GM12878 (cell line): ENCODE results near the gene CRNKL1. TPM values are rescaled to one million over a fixed set of nuclear protein-coding genes. Genes with fewer than 3 reads are reported as not detected.

Experiments
- ATAC-seq: fragments of 200-7000 bp; cut with Tn5 transposase; 3 replicates; pipeline ENCODE4 v1.9.1; 2020; ENCODE audit warnings: mild to moderate bottlenecking, moderate library complexity
- BruUV-seq: library from RNA; stranded (reverse); fragments of 400-500 nt; replicated peaks from 2 replicates; lab custom pipeline; 2021; lab: Mats Ljungman, UMichigan
- CTCF ChIA-PET: fragments of 300-600 bp; sonication (Branson Sonifier 250); formaldehyde crosslinking; extraction: SDS; loops from one replicate; lab custom pipeline; 2021; ENCODE audit warnings: inconsistent platforms; lab: Yijun Ruan, JAX
- POLR2A ChIA-PET: fragments of 350-600 bp; formaldehyde crosslinking; extraction: SDS; loops from one replicate; lab custom pipeline; 2021; ENCODE audit warnings: inconsistent platforms; lab: Charles Lee
- RAD21 ChIA-PET: fragments of 300-600 bp; sonication (Branson Sonifier 250); formaldehyde crosslinking; loops from one replicate; lab custom pipeline; 2023; ENCODE audit warnings: antibody characterized with exemption; ENCODE audit not compliant: unreplicated experiment; lab: Charles Lee
- SMC1A ChIA-PET: fragments of 300-600 bp; sonication (Branson Sonifier 250); formaldehyde crosslinking; loops from one replicate; lab custom pipeline; 2023; ENCODE audit not compliant: unreplicated experiment, uncharacterized antibody; lab: Charles Lee
- DNase-seq: peaks from one replicate; pipeline ENCODE4 v3.0.0-alpha.2; 2011; ENCODE audit warnings: low read depth, low spot score
- FAIRE-seq: peaks from 3 replicates; lab custom pipeline; 2011; peaks lifted over from hg19 to GRCh38; lab: Jason Lieb, UNC
- H2AFZ ChIP-seq: 2 replicates; pipeline ENCODE4 v1.6.0; 2011; ENCODE audit warnings: low read depth, low read length, control low read depth; ENCODE audit not compliant: control insufficient read depth
- H3K27ac ChIP-seq: 2 replicates; pipeline ENCODE4 v1.5.1; 2011; ENCODE audit warnings: control low read depth; ENCODE audit not compliant: control insufficient read depth, insufficient read depth
- H3K27me3 ChIP-seq, 2 experiments: replicated peaks in 1 of 2; 2 replicates each; pipeline versions ENCODE4 v1.6.0 to v1.6.1; 2011; ENCODE audit warnings: low read length in 1 of 2; ENCODE audit not compliant: control insufficient read depth in 2 of 2, insufficient read depth in 2 of 2
- H3K36me3 ChIP-seq, 2 experiments: 2 replicates each; pipeline ENCODE4 v1.5.1; 2011; ENCODE audit warnings: low read length in 1 of 2; ENCODE audit not compliant: control insufficient read depth in 2 of 2, insufficient read depth in 2 of 2
- H3K4me1 ChIP-seq: 2 replicates; pipeline ENCODE4 v1.6.1; 2011; ENCODE audit warnings: mild to moderate bottlenecking, low read length, moderate library complexity, mixed read lengths; ENCODE audit not compliant: control insufficient read depth, insufficient read depth
- H3K4me2 ChIP-seq: 2 replicates; pipeline ENCODE4 v1.6.0; 2011; ENCODE audit warnings: control low read depth; ENCODE audit not compliant: control insufficient read depth, insufficient read depth
- H3K4me3 ChIP-seq: fragments of 200-600 bp; sonication (generic); 2 replicates; pipeline ENCODE4 v1.5.1; 2016
- H3K79me2 ChIP-seq: 2 replicates; pipeline ENCODE4 v1.6.0; 2011; ENCODE audit warnings: low read length; ENCODE audit not compliant: control insufficient read depth, insufficient read depth
- H3K9ac ChIP-seq: 2 replicates; pipeline ENCODE4 v1.8.0; 2011; ENCODE audit warnings: low read length, control low read depth, mixed read lengths; ENCODE audit not compliant: control insufficient read depth, insufficient read depth
- H3K9me3 ChIP-seq: replicated peaks from 3 replicates; pipeline ENCODE4 v1.5.1; 2011; ENCODE audit warnings: mild to moderate bottlenecking, low read length; ENCODE audit not compliant: control insufficient read depth, insufficient read depth
- H4K20me1 ChIP-seq: 2 replicates; pipeline ENCODE4 v1.6.0; 2011; ENCODE audit not compliant: control insufficient read depth, insufficient read depth
- EZH2 ChIP-seq: IDR thresholded peaks from 2 replicates; pipeline ENCODE4 v1.6.1; 2012; ENCODE audit warnings: low read depth, mild to moderate bottlenecking, control low read depth, inconsistent platforms, low read length, borderline replicate concordance; ENCODE audit not compliant: control insufficient read depth
- GABPA ChIP-seq: IDR thresholded peaks from 2 replicates; pipeline ENCODE4 v1.6.1; 2014; ENCODE audit warnings: antibody characterized with exemption, low read depth, mild to moderate bottlenecking, inconsistent platforms
- KAT2A ChIP-seq: conservative IDR thresholded peaks from 2 replicates; pipeline ENCODE4 v1.6.1; 2011; ENCODE audit warnings: low read depth, low read length; ENCODE audit not compliant: control insufficient read depth
- MTA3 ChIP-seq: IDR thresholded peaks from 2 replicates; pipeline ENCODE4 v1.6.1; 2012; ENCODE audit warnings: low read length, inconsistent platforms, borderline replicate concordance
- SUPT20H ChIP-seq: IDR thresholded peaks from 2 replicates; pipeline ENCODE4 v1.6.1; 2011; ENCODE audit warnings: low read depth, mild to moderate bottlenecking, low read length, moderate library complexity, borderline replicate concordance; ENCODE audit not compliant: control insufficient read depth
- ZSCAN29 ChIP-seq: fragments of 450-650 bp; IDR thresholded peaks from 2 replicates; pipeline ENCODE4 v1.6.1; 2017; ENCODE audit warnings: mild to moderate bottlenecking, moderate library complexity
- WGBS: methylation state at CpG from one replicate; pipeline ENCODE4 v1.1.6; 2016; ENCODE audit warnings: low lambda C conversion rate; ENCODE audit not compliant: insufficient replicate concordance, insufficient coverage; ENCODE audit errors: missing lambda C conversion rate; 5-methylcytosine and 5-hydroxymethylcytosine counted together
- in situ Hi-C: fragments of 300-500 bp; cut with MboI; formaldehyde crosslinking; loops from 9 replicates; pipeline ENCODE4 v1.14.3; 2018; ENCODE audit warnings: mixed read lengths
- intact Hi-C: fragments of 100-400 bp; cut with micrococcal nuclease; formaldehyde crosslinking; loops from one replicate; pipeline ENCODE4 v1.14.2; 2022; ENCODE audit not compliant: unreplicated experiment
- polyA plus RNA-seq, 11 experiments: library from polyadenylated mRNA; depleted of rRNA in 4 of 11; unstranded in 6 of 11; stranded (reverse) in 5 of 11; fragments of >200 nt; fragmentation: Nextera tagmentation in 4 of 11; fragmentation: Illumina TruSeq in 1 of 11; extraction: Ambion mirVana in 4 of 11; extraction: Trizol in 1 of 11; gene quantifications; 1 replicate in 1 of 11; 2 replicates in 10 of 11; pipeline versions ENCODE4 v1.2.1 to v1.2.3, GENCODE V29; 2011 to 2016; ENCODE audit warnings: inconsistent platforms in 2 of 11, missing spikeins in 2 of 11, low read depth in 1 of 11
- total RNA-seq, 4 experiments: library from RNA; depleted of rRNA in 3 of 4; stranded (reverse); fragments of >200 nt in 3 of 4; fragmentation: Illumina TruSeq in 1 of 4; extraction: Trizol in 1 of 4; gene quantifications; 2 replicates each; pipeline versions ENCODE4 v1.2.1 to v1.2.3, GENCODE V29; 2013 to 2021
- TF ChIP-seq, protein P1 (sequence below): IDR thresholded peaks from 2 replicates; pipeline ENCODE4 v1.6.1; 2012; ENCODE audit warnings: low read depth, low read length, improper control_type of control experiment
- TF ChIP-seq, protein P2 (sequence below): fragments of 450-650 bp; formaldehyde crosslinking; IDR thresholded peaks from 2 replicates; pipeline ENCODE4 v1.4.0; 2022; ENCODE audit warnings: mild to moderate bottlenecking, moderate library complexity

Gene CRNKL1
- total and polyA plus RNA-seq, 10 of the 15 experiments (the other 5 are each of a cell fraction or from before 2014, with no cell fraction given): 9.5 to 28.4 (median 17.5) TPM

DNA sequence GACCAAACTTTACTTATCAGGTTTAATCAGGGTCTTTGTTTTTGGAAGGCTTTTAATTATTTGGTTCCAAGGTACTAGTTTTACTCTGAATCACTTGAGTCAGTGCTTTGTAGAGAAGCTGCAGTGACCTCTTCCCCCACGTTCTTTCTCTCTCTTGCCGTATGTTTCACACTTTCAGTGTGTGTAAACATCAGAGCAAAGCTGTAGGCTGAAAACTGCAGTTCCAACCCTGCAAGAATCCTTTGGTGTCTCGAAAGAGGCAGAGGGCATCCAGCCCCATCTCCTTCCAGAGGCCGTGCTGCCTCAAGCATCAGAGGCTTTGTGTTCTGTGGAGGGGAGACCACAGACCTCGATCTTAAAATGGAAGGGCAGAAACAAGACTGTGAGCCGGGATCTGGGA lies 42.1 kb upstream of the CRNKL1 start:
- H3K4me2 ChIP-seq: no peak overlapping the region
- DNase-seq (no peak), ATAC-seq (no peak), FAIRE-seq (no peak)
- H3K9me3 ChIP-seq: no peaks in the 10 kb centered on the region
- ChIA-PET RAD21 (no interaction called here), SMC1A (interaction anchor here (0.6 to 1.2 kb wide), 2 partner anchors 142 to 317 kb away, joined by 3 read pairs; no protein-coding TSS in a partner anchor)
- H3K27ac ChIP-seq: no peak overlapping the region
- in situ Hi-C loops (loop anchor here (5.0 kb wide), 1 partner anchor 143 kb away; no protein-coding TSS in a partner anchor), intact Hi-C loops (no loop called here)
- no peaks in the 10 kb centered on the region for H3K36me3 ChIP-seq
- no peaks in the 10 kb centered on the region for H3K79me2 ChIP-seq
- 2% methylated on average over 6 of the region's 6 CpGs for WGBS
- H3K9ac ChIP-seq: no peak overlapping the region
- TF ChIP-seq, protein P1, sequence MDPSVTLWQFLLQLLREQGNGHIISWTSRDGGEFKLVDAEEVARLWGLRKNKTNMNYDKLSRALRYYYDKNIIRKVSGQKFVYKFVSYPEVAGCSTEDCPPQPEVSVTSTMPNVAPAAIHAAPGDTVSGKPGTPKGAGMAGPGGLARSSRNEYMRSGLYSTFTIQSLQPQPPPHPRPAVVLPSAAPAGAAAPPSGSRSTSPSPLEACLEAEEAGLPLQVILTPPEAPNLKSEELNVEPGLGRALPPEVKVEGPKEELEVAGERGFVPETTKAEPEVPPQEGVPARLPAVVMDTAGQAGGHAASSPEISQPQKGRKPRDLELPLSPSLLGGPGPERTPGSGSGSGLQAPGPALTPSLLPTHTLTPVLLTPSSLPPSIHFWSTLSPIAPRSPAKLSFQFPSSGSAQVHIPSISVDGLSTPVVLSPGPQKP: no peak
- no peak for TF ChIP-seq SUPT20H
- TF ChIP-seq, protein P2, sequence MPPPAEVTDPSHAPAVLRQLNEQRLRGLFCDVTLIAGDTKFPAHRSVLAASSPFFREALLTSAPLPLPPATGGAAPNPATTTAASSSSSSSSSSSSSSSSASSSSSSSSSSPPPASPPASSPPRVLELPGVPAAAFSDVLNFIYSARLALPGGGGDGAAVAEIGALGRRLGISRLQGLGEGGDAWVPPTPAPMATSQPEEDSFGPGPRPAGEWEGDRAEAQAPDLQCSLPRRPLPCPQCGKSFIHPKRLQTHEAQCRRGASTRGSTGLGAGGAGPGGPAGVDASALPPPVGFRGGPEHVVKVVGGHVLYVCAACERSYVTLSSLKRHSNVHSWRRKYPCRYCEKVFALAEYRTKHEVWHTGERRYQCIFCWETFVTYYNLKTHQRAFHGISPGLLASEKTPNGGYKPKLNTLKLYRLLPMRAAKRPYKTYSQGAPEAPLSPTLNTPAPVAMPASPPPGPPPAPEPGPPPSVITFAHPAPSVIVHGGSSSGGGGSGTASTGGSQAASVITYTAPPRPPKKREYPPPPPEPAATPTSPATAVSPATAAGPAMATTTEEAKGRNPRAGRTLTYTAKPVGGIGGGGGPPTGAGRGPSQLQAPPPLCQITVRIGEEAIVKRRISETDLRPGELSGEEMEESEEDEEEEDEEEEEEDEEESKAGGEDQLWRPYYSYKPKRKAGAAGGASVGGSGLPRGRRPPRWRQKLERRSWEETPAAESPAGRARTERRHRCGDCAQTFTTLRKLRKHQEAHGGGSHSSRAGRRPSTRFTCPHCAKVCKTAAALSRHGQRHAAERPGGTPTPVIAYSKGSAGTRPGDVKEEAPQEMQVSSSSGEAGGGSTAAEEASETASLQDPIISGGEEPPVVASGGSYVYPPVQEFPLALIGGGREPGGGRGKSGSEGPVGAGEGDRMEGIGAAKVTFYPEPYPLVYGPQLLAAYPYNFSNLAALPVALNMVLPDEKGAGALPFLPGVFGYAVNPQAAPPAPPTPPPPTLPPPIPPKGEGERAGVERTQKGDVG (CRISPR knock-in tag): no peak
- TF ChIP-seq KAT2A: no peak
- no peak for TF ChIP-seq EZH2
- no peak for TF ChIP-seq ZSCAN29
- TF ChIP-seq MTA3: no peak
- no peak for TF ChIP-seq GABPA
- TF ChIP-seq, all 136 proteins: peak for 0
- H3K4me3 ChIP-seq: no peak overlapping the region
- BruUV-seq: no TSS peak
- no peaks in the 10 kb centered on the region for H4K20me1 ChIP-seq
- H3K4me1 ChIP-seq: no peaks in the 10 kb centered on the region
- no peak overlapping the region for H2AFZ ChIP-seq
- ChIA-PET CTCF (interaction anchor here (0.6 kb wide), 1 partner anchor 143 kb away, joined by 3 read pairs; no protein-coding TSS in a partner anchor), POLR2A (no interaction called here)
- no peaks in the 10 kb centered on the region; a peak in 1 of 4 replicates for H3K27me3 ChIP-seq
